HG03575 (cell line): ENCODE data around the gene TBL2.
"Not testable (repeated sequence)": the region's sequence is repeated elsewhere in the genome, so short reads cannot be mapped to it uniquely, and the experiment has no call there.

ENCODE experiments used
- ATAC-seq: cut with Tn5 transposase; IDR thresholded peaks from one replicate; pipeline ENCODE4 v1.9.1; 2021; ENCODE audit not compliant: unreplicated experiment, insufficient number of reproducible peaks, low FRiP score; ENCODE audit errors: extremely low read depth

Gene TBL2

DNA sequence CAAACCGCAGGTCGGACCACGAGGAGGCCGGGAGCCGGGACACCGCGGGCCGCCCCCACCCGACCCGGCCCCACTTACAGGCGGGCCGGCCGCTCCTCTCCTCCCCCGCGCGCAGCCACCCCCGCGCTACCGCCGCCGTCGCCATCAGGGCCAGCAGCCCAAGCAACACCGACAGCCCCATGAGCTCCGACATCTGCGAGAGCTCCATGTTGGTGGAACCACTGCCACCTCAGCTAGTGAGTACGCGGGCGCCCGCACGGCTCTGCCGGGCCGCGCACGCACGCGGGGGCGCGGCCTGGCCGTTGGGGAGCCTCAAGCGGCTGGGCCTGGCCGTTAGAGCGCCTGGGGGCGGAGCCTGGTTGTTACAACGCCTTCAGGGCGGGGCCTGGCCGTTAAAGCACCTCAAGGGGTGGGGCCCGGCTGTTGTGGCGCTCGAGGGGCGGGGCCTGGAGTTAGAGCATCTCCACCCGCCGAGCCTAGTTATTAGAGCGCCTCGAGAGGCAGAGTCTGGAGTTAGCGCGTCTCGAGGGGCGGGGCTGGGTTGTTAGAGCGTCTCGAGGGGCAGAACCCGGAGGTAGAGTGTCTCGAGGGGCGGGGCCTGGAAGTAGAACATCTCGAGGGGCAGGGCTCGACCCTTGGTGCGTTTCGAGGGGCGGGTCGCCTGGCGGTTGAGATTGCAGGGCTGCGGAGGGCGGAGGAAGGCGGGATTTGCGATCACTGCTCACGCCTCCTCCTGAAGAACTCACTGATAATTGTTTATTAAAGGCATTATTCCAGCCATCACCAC is at the start of gene TBL2:
TBL2 (minus strand) TSS at position 238 of the 787 bp plus-strand sequence; CDS start at position 208, 30 bp downstream.
- ATAC-seq, result peak; percentile 52

DNA sequence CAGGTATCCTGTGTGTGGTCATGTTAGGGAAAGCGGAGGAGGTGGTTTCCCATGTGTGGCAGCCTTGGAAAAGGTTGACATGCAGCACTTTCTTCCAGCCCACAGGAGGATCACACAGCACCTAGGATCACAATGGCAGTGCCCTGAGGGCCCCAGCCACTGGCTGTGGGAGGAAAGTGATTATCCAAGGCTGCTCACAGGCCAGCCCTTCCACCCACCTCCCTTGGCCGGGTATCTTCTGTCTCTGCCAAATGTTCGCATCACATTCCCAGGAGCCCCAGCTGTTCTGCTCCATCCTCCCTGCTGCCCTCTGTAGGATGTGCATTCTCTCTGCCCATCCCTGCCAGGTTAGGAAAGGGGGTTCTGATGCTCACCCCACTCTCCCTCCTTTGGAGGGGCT is 48.4 kb upstream of the TBL2 start:
- ATAC-seq, result no peak

DNA sequence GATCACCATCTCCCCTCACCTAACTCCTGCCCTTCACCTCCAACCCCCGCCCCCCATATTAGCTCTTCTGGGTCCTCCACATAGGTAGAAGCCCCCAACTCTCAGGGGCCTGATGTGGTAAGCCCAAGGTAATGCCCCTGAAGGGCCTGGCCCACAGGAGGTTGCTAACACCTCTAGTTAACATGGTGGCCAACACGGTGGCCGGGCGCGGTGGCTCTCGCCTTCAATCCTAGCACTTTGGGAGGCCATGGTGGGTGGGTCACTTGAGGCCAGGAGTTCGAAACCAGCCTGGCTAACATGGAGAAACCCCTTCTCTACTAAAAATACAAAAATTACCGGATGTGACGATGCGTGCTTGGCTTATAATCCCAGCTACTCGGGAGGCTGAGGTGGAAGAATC is 46.9 kb upstream of the TBL2 start:
- ATAC-seq, result no peak

DNA sequence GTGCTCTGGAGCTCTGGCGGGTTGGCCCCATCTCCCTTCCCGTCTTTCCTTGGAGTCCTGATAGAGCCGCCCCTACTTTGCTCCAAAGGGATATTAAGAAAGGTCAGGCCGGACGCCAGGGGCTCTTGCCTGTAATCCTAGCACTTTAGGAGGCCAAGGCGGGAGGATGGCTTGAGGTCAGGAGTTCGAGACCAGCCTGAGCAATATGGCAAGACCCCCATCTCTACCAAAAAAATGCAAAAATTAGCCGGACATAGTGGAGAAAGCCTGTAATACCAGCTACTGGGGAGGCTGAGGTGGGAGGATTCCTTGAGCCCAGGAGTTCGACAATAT is 46.3 kb upstream of the TBL2 start:
- no peak for ATAC-seq

DNA sequence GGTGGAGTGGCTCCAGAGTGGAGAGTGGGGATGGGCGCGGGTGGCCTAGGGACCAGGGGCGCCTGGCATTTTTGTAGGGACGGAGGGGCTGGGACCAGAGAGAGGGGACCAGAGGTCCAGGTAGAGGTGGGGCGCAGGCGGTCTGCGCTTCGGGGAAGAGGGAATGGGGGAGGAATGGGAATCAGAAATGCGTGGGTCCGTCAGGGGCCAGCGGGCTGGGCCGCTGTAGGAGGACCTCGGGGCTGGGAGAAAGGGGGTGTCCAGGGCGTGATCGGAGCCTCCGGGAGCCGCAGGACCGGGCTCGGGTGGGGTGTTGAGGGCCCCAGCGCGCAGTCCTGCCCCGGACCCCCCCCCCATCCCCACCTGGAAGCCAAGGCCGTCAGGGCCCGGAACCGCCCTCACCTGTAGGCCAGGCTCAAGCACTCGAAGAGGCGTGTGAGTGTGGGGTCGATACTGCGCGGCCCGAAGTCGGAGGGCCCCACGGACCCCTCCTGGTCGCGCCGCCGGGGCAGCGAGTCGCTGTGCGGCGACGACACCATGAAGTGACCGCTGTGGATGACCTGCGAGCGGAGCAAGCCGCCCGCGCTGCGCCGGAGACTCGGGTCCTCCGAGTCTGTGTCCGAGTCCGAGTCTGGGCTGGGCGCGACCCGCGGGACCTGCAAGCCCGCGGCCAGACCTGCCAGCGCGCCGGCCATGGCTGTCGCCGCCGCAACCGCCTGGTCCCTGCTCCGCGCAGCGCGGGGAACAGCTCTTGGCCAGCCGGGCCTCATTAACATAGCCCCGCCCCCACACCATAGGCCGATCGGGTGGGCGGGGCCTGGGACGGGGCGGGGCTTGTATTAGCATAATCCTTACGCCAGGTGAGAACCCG is 45.7 kb upstream of the TBL2 start, which contains the start of gene MLXIPL:
MLXIPL (minus strand) TSS at position 725 of the 871 bp plus-strand sequence; CDS start at position 695, 30 bp downstream.
- ATAC-seq, result no peak

DNA sequence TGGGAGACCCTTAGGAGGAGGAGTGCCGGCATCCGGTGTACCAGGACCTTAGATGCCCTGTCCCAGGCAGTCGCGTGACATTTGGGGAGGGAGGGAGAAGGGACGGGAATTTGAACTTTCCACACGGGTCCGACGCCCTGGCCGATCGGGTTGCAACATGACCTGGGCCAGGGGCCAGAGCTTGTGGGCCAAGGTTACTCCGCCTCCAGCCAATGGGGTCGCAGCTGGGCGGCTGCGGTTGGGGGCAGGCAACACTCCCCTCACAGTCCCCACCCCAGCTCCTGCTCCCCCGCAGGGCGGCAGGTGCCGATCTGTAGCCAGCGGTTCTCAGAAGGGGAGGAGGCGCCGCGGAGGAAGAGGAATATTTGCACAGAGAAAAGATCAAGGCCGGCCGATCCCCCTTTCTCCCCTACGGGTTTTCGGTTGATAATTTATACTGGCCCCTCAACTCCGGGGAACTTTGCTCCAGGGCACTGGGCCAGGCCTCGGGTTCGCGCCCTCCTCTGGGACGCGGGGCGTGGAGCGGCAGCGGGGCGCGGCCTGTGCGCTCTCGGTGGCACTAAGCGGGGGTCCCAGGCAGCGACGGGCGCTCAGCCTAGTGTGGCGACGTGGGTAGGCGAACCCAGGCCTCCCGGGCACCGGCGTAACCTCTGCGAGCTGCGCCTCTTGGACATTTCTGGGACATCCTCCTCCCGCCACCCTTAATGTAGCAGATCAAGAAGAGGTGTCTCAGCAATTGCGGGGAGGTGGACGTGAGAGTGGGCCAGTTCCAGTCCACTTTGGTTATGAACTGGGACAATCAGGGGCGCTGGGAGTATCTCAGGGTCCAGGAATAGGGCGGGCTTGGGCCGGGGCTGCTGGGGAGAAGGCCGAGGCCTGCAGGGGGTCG is 44.8 kb upstream of the TBL2 start:
- ATAC-seq, result no peak

DNA sequence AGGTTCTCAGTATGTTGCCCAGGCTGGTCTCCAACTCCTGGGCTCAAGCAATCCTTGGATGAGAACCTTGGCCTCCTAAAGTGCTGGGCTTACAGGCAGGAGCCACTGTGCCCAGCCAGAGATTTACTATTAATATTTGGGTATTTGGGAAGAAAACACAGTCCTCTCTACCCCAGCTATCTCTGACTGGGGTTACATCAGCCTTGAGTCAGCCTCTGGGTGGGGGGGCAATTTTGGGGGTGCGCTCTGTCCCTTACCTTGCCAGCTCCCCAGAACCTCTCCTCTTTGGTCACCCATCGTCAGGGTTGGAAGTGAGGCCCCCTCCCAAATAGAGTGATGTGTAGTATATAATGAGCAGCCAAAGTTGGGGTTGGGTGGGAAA is 44.1 kb upstream of the TBL2 start:
- ATAC-seq, result no peak

DNA sequence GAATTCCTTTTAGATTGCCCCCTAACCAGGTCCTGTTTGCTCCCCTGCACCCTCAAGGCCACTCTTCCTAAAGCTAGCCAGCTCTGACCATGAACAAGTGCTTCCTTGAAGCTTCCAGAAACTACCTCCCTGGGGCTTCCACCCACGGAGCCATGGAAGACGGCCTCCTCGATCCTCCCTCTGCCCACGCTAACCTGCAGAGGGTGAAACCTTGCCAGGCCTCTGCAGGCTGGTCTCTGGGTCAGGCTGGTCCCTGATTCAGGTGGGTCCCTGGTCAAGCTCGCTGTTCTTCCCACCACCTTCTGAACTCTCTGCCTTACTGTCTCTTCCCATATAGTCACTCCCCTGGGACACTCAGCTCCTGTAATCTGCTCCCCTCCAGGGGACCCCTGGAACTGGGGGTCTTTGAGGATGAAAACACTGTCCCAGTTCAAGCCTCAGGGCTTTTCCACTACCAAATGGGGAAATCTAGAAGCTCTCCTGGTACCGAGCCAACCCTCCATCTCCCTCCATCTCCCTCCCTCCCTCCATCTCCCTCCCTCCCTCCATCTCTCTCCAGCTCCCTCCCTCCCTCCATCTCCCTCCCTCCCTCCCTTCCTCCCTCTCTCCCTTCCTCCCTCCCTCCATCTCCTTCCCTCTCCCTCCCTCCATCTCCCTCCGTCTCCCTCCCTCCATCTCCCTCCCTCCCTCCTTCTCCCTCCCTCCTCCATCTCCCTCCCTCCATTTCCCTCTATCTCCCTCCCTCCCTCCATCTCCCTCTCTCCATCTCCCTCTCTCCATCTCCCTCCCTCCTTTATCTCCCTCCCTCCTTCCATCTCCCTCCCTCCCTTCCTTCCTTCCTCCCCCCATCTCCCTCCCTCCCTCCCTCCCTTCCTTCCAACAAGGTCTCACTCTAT is 43.0 kb upstream of the TBL2 start:
- no peak for ATAC-seq

DNA sequence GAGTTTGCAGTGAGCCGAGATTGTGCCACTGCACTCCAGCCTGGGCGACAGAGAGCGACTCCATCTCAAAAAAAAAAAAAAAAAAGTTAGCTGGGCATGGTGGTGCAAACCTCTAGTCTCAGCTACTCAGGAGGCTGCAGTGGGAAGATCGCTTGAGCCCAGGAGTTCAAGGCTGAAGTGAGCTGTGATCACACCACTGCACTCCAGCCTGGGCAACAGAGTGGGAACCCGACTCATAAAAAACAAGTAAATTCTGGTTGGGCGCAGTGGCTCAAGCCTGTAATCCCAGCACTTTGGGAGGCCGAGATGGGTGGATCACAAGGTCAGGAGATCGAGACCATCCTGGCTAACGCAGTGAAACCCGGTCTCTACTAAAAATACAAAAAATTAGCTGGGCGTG is 41.0 kb upstream of the TBL2 start:
- ATAC-seq, result not testable (repeated sequence)

GRCh38 chr7:73618538-73618937 is 40.2 kb upstream of the TBL2 start:
- no peak for ATAC-seq

- ATAC-seq, result not testable (repeated sequence)
These were observed 39.1 kb upstream of the TBL2 start for GRCh38 chr7:73617520-73617919.

DNA sequence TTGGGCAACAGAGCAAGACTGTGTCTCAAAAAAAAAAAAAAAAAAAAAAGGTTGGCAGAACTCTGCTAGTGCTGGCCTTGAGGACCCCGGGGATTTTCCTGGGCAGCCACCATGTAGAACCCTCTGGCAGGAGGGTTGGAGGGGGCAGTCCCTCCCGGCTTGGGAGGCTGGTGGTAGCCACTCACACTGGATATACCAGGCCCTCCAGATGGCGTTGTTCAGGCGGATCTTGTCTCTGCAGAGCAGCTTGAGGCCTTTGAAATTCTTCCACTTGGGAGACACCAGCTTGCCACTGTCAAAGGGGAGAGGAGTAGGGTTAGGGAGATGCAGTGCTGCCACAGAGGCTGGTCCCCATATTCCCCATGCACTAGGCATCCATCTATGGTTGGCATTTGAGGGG is 37.5 kb upstream of the TBL2 start:
- no peak for ATAC-seq

DNA sequence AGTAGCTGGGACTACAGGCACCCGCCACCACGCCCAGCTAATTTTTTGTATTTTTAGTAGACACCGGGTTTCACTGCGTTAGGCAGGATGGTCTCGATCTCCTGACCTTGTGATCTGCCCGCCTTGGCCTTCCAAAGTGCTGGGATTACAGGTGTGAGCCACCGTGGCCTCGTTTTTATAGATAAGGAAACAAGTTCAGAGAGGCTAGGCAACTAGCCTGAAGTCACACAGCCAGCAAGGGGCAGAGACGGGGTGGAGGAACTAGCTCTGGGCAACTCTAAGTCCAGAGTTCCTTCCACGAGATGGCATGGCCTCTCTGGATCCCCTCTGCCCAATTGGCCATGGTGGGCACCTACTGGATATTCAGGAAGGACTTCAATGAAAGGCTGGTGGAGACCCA is 36.6 kb upstream of the TBL2 start:
- ATAC-seq, result not testable (repeated sequence)

DNA sequence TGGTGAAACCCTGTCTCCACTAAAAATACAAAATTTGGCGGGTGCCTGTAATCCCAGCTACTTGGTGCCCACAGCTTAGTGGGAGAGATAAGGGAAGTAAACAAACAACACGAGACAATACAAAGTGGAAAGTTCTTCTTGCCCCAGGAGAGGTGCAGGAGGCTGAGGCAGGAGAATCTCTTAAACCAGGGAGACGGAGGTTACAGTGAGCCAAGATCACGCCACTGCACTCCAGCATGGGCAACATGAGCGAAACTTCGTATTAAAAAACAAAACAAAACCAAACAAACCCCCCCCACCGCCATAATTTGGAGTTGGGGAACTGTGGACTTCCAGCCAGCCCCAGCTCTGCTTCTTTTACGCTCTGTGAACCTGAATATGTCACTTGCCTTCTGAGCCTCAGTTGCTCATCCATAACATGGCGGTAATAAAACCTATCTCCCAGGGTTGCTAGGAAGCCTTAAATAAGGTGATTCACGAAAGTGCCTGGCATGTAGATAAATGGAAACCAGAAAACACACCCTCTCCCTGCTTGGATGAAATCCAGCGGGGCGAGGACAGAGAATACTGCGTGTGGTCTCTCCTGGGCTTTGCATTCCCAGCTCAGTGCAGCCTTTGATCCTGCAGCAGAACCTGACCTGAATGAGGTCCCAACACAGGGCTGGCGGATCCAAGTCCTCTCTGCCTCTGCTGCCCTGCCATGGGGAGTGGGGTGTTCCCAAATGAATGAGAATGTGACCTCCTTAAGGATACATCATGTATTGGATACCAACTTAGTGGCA is 35.8 kb upstream of the TBL2 start:
- no peak for ATAC-seq

- no peak for ATAC-seq
These were observed 34.4 kb upstream of the TBL2 start for GRCh38 chr7:73612598-73613269.

DNA sequence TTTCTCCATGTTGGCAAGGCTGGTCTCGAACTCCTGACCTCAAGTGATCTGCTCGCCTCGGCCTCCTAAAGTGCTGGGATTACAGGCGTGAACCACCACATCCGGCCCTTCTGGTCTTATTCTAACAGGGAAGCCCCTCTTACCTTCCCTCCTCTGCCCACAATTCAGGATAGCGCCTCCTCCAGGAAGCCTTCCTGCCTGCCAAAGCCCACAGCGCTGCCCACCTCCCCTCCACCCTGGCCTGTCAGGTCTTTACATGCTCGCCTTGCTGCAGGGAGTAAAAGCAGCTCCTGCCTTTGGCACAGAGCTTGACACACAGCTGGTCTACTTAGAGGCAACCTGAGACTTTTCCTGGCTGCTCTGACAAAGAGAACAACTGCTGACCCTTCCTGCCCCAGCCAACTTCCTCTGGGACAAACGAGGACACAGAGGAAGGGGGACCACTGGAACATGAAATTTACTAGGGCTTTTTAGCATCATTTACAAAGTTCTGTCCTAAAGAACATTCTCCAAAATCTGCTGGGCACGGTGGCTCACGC is 32.7 kb upstream of the TBL2 start:
- ATAC-seq, result no peak

- no peak for ATAC-seq
These were observed 31.7 kb upstream of the TBL2 start for GRCh38 chr7:73610105-73610504.
